GM06990 (cell line): ENCODE measurements around the gene PFDN6.

Experiments
- DNase-seq: peaks from one replicate; pipeline ENCODE4 v3.0.0-alpha.2; 2011; ENCODE audit not compliant: insufficient read length; ENCODE audit errors: extremely low read depth
- H3K27me3 ChIP-seq: replicated peaks from 2 replicates; pipeline ENCODE4 v1.6.0; 2011; ENCODE audit warnings: low read length; ENCODE audit not compliant: control insufficient read depth, insufficient read depth
- H3K36me3 ChIP-seq: 2 replicates; pipeline ENCODE4 v1.5.1; 2011; ENCODE audit warnings: low read length; ENCODE audit not compliant: control insufficient read depth, insufficient read depth
- H3K4me3 ChIP-seq: replicated peaks from 2 replicates; pipeline ENCODE4 v1.5.1; 2011; ENCODE audit warnings: low read depth, mild to moderate bottlenecking, control low read depth, low read length
- TF ChIP-seq, protein P1 (sequence below): IDR thresholded peaks from 2 replicates; pipeline ENCODE4 v1.5.1; 2011; ENCODE audit warnings: low read length, control low read depth, mild to moderate bottlenecking, inconsistent platforms; ENCODE audit not compliant: insufficient read depth, poor library complexity, severe bottlenecking

The PFDN6 gene

DNA sequence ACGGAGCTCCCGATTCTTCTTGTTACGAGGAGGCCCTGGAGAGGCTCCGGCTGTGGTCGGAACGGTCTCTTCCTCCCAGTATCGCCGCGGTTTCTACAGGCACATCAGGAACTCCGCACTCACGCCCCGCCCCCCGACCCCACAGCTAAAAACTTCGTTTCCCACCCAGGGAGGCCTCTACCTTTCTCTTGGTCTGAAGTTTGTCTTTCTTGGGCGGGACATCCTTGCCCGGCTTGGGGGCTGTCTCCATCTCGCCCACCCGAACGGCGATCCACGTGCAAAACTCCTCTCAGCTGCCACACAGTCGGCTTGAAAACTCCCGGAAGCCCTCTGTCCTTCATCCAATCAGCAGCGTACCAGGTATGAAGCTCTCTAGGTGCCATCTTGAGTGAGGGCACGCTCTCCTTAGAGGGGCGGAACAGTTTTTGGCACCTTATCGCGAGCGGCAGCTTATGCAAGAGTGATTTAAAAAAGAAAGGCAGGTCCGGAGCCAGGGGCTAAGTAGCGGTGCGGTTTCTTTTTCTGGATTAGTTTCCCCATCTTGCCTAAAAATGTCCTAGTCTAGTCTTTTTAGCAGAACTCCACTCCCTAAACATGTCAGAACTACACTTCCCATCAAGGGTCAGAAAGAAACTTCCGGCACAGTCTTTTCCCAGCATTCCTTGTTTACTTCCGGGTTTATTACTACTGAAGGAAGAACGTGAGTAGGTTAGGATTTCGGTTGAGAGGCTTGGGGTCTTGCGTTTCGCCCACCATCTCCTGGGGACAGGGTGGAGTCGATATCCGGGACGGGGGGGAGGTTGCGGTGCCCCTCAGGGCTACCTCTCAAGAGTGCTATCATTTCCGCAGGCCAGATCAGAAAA, at the start of gene PFDN6, which contains the start of gene WDR46:
PFDN6 (plus strand) TSS at position 681 of the 863 bp plus-strand sequence. CDS start 256 bp downstream, outside the sequence.
WDR46 (minus strand) TSS at position 319 of the 863 bp plus-strand sequence; CDS start at position 250, 69 bp downstream.
- Histone ChIP-seq H3K27me3 (no peaks in the 10 kb centered on the region), H3K36me3 (peaks cover 20% of the 10 kb centered on the region), H3K4me3 (peak within 1 kb of the TSS; percentile 93)
- peak; percentile 84 for DNase-seq
- TF ChIP-seq, protein P1, sequence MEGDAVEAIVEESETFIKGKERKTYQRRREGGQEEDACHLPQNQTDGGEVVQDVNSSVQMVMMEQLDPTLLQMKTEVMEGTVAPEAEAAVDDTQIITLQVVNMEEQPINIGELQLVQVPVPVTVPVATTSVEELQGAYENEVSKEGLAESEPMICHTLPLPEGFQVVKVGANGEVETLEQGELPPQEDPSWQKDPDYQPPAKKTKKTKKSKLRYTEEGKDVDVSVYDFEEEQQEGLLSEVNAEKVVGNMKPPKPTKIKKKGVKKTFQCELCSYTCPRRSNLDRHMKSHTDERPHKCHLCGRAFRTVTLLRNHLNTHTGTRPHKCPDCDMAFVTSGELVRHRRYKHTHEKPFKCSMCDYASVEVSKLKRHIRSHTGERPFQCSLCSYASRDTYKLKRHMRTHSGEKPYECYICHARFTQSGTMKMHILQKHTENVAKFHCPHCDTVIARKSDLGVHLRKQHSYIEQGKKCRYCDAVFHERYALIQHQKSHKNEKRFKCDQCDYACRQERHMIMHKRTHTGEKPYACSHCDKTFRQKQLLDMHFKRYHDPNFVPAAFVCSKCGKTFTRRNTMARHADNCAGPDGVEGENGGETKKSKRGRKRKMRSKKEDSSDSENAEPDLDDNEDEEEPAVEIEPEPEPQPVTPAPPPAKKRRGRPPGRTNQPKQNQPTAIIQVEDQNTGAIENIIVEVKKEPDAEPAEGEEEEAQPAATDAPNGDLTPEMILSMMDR, result no peak

DNA sequence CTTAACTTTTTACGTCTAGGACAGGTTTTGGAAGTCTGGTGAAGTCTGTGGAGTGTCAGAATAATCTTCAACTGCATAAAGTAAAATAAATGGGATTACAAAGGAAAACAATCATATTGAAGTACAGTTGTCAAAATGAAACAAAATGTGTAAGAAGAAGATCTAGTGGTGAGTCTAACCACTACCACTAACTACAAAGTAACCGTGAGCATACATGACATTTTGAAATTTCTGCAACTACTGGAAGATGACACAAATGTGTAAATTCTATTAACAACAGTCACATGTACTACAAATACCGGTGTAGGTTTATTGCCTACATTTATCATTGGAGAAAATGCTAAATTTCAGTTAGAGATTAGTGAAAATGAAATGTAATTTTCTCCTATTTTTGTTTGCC, 47.4 kb upstream of the PFDN6 start:
- TF ChIP-seq, protein P1, result no peak
- no peaks in the 10 kb centered on the region for H3K27me3 ChIP-seq
- no peak for DNase-seq
- H3K36me3 ChIP-seq, result no peaks in the 10 kb centered on the region
- H3K4me3 ChIP-seq, result no peak overlapping the region

DNA sequence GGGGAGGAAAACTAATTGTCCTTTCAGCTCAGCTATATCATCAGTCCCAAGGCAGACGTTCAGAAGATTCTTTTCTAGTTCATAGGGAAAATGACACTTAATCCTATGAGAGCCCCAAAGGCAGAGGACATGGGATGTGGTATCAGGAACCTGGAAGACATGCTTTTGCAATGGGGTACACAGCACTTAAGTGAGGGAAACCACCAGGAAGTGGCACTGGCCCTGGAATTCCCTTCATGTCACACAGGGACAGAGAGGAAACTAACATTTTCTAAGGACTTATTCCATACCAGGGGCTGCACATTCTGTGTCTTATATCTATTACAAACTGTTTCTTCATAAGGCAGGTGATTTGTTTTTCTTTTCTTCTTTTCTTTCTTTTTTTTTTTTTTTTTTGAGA, 45.9 kb upstream of the PFDN6 start:
- DNase-seq, result no peak
- TF ChIP-seq, protein P1, result no peak
- H3K36me3 ChIP-seq, result no peaks in the 10 kb centered on the region
- no peak overlapping the region for H3K4me3 ChIP-seq
- H3K27me3 ChIP-seq, result no peaks in the 10 kb centered on the region

DNA sequence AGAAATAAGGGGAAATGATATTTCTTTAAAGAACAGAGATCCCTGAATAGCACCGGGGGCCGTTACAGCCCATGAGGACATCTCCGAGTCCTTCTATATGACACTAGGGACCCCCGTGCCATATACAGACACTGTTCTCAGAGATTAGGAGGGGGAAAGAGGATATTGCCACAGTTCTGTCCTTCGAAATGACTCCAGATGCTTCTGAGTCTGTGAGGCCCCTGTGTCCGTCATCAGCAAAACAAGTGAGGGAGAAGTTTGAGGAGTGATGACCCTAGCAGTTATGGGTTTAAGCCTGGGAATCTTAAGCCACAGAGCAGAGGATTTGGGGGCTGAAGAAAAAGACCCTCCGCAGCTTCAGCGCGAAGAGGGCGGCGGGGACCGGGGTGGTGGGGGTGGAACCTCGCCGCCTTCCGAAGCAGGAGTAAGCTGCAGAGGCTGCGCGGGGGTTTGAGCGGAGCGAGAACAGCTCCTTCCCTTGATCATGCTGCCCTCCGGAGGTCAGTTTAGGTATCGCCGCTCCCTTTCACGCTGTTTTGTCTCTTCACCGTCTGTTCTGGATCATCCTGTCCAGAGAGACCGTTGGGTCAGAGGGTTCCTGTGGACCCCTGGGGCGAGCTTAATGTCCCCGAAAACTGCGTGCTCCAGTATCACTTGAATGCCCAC, 41.3 kb upstream of the PFDN6 start:
- Histone ChIP-seq H3K27me3 (no peaks in the 10 kb centered on the region), H3K4me3 (peak overlapping the region; percentile 92), H3K36me3 (peaks cover 2% of the 10 kb centered on the region)
- peak; percentile 82 for DNase-seq
- TF ChIP-seq, protein P1, result peak; percentile 92

DNA sequence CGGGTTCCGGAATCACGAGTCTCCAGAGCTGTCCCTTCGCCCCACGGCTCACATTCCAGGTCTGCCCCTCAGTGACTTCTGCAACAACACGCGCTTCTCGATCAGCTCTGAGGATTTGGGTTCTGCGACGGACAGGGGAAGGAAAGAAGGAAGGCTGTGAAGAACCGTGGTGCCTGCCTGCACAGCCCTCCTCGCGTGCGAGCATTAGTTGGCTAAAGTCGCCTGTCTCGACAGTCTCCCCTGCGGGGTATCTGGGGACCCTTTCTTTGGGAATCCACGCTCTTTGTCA, 40.8 kb upstream of the PFDN6 start:
- TF ChIP-seq, protein P1, result no peak
- Histone ChIP-seq H3K27me3 (no peaks in the 10 kb centered on the region), H3K4me3 (peak overlapping the region; percentile 92), H3K36me3 (peaks cover 2% of the 10 kb centered on the region)
- no peak for DNase-seq
